OCI-LY7 (cell line): ENCODE data around the gene SLC2A4. TPM values are rescaled to one million over a fixed set of nuclear protein-coding genes. Genes with fewer than 3 reads are reported as not detected.

Source experiments
- BruUV-seq: library from RNA; stranded (reverse); fragments of 400-500 nt; replicated peaks from 2 replicates; lab custom pipeline; 2021; lab: Mats Ljungman, UMichigan
- CTCF ChIA-PET: fragments of 300-600 bp; sonication (Branson Sonifier 250); formaldehyde crosslinking; loops from one replicate; lab custom pipeline; 2022; ENCODE audit warnings: antibody characterized with exemption; ENCODE audit not compliant: unreplicated experiment; lab: Charles Lee
- POLR2A ChIA-PET: fragments of 300-600 bp; sonication (Branson Sonifier 250); formaldehyde crosslinking; loops from one replicate; lab custom pipeline; 2022; ENCODE audit warnings: antibody characterized with exemption; lab: Charles Lee
- DNase-seq: peaks from one replicate; pipeline ENCODE4 v3.0.0-alpha.2; 2015; ENCODE audit warnings: low spot score
- H2AFZ ChIP-seq: fragments of 200-600 bp; sonication (generic), shearing (Covaris generic); 2 replicates; pipeline ENCODE4 v1.6.1; 2014; ENCODE audit warnings: mild to moderate bottlenecking, antibody characterized with exemption, low read length, moderate library complexity
- H3K27ac ChIP-seq: fragments of 200-600 bp; sonication (generic); 2 replicates; pipeline ENCODE4 v1.5.1; 2014; ENCODE audit warnings: mixed run types, low read depth, mild to moderate bottlenecking, moderate library complexity, low read length, inconsistent platforms; ENCODE audit not compliant: poor library complexity, severe bottlenecking
- H3K36me3 ChIP-seq: fragments of 200-600 bp; sonication (generic); 2 replicates; pipeline ENCODE4 v1.6.1; 2014; ENCODE audit warnings: mild to moderate bottlenecking, antibody characterized with exemption, low read length, moderate library complexity, mixed read lengths; ENCODE audit not compliant: insufficient read depth
- H3K4me1 ChIP-seq: fragments of 200-600 bp; sonication (generic); 2 replicates; pipeline ENCODE4 v1.5.1; 2014; ENCODE audit warnings: mild to moderate bottlenecking, low read length; ENCODE audit not compliant: insufficient read depth, poor library complexity, severe bottlenecking
- H3K4me2 ChIP-seq: fragments of 200-600 bp; sonication (generic); 2 replicates; pipeline ENCODE4 v1.6.1; 2014; ENCODE audit warnings: mild to moderate bottlenecking, low read length
- H3K4me3 ChIP-seq: fragments of 200-600 bp; sonication (generic); 2 replicates; pipeline ENCODE4 v1.5.1; 2014; ENCODE audit warnings: mild to moderate bottlenecking, low read depth, low read length; ENCODE audit not compliant: poor library complexity, severe bottlenecking
- H3K79me2 ChIP-seq: fragments of 200-600 bp; sonication (generic); 2 replicates; pipeline ENCODE4 v1.6.1; 2016; ENCODE audit warnings: low read depth, mild to moderate bottlenecking, low read length, moderate library complexity, mixed read lengths; ENCODE audit not compliant: insufficient read depth
- H3K9me2 ChIP-seq: fragments of 200-600 bp; sonication (generic); 2 replicates; pipeline ENCODE4 v1.6.1; 2016; ENCODE audit warnings: mild to moderate bottlenecking, low read length, mixed read lengths; ENCODE audit not compliant: insufficient read depth
- H3K9me3 ChIP-seq: fragments of 200-600 bp; sonication (generic); 2 replicates; pipeline ENCODE4 v1.6.1; 2014; ENCODE audit warnings: mild to moderate bottlenecking, mixed run types, low read length, mixed read lengths
- H4K20me1 ChIP-seq: fragments of 200-600 bp; sonication (generic); 2 replicates; pipeline ENCODE4 v1.6.1; 2014; ENCODE audit warnings: mild to moderate bottlenecking, antibody characterized with exemption, low read length, moderate library complexity, mixed read lengths; ENCODE audit not compliant: insufficient read depth
- CTCF ChIP-seq: fragments of 200-600 bp; sonication (generic); conservative IDR thresholded peaks from 2 replicates; pipeline ENCODE4 v1.5.1; 2014; ENCODE audit warnings: mild to moderate bottlenecking, antibody characterized with exemption, low read length, moderate library complexity, mixed read lengths
- EZH2phosphoT487 ChIP-seq: fragments of 200-600 bp; sonication (generic); IDR thresholded peaks from 2 replicates; pipeline ENCODE4 v1.6.1; 2018; ENCODE audit warnings: low read depth, borderline replicate concordance, mild to moderate bottlenecking, mixed run types, antibody characterized with exemption, low read length, moderate library complexity, mixed read lengths
- intact Hi-C: fragments of 100-400 bp; cut with micrococcal nuclease; formaldehyde crosslinking; loops from one replicate; pipeline ENCODE4 v1.10.0; 2022; ENCODE audit not compliant: unreplicated experiment
- total RNA-seq, 2 experiments: library from RNA; depleted of rRNA in 1 of 2; stranded (reverse); fragments of >200 nt in 1 of 2; shearing (Covaris generic) in 1 of 2; gene quantifications; 2 replicates each; pipeline ENCODE4 v1.2.3, GENCODE V29; 2014 to 2022

SLC2A4 gene
- total RNA-seq, 2 experiments from 2014 or later, result 0.61 to 0.63 TPM

- CTCF ChIA-PET, result interaction anchor here (0.5 to 0.8 kb wide), 2 partner anchors 13 to 42 kb away, joined by 3 read pairs; no protein-coding TSS in a partner anchor
- no TSS peak for BruUV-seq
- POLR2A ChIA-PET, result interaction anchor here (1.8 kb wide), 1 partner anchor 11 kb away, joined by 5 read pairs; the partner anchor contains the start of gene SLC2A4
- Histone ChIP-seq H3K9me2 (no peaks in the 10 kb centered on the region), H3K9me3 (no peaks in the 10 kb centered on the region), H2AFZ (no peak overlapping the region), H3K27ac (no peak overlapping the region), H3K36me3 (no peaks in the 10 kb centered on the region), H3K4me3 (no peak overlapping the region), H3K79me2 (no peaks in the 10 kb centered on the region), H4K20me1 (no peaks in the 10 kb centered on the region), H3K4me1 (peaks cover 35% of the 10 kb centered on the region), H3K4me2 (no peak overlapping the region)
- DNase-seq, result no peak
- TF ChIP-seq CTCF, result no peak
- no peak for TF ChIP-seq EZH2phosphoT487
- intact Hi-C loops, result no loop called here
Measured at GRCh38 chr17:7292194-7292593, 10.7 kb downstream of the SLC2A4 start.

GRCh38 chr17:7292729-7293128 is 11.2 kb downstream of the SLC2A4 start:
- H3K9me3 ChIP-seq, result no peaks in the 10 kb centered on the region
- intact Hi-C loops, result no loop called here
- DNase-seq, result no peak
- H3K9me2 ChIP-seq, result no peaks in the 10 kb centered on the region
- ChIA-PET CTCF (interaction anchor here (0.5 kb wide), 1 partner anchor 13 kb away, joined by 3 read pairs; no protein-coding TSS in a partner anchor), POLR2A (interaction anchor here (1.8 kb wide), 1 partner anchor 12 kb away, joined by 5 read pairs; the partner anchor contains the start of gene SLC2A4)
- H2AFZ ChIP-seq, result no peak overlapping the region
- peaks cover 35% of the 10 kb centered on the region for H3K4me1 ChIP-seq
- H4K20me1 ChIP-seq, result no peaks in the 10 kb centered on the region
- no peak overlapping the region for H3K27ac ChIP-seq
- H3K36me3 ChIP-seq, result no peaks in the 10 kb centered on the region
- H3K4me3 ChIP-seq, result no peak overlapping the region
- H3K4me2 ChIP-seq, result no peak overlapping the region
- no TSS peak for BruUV-seq
- no peaks in the 10 kb centered on the region for H3K79me2 ChIP-seq
- TF ChIP-seq EZH2phosphoT487 (no peak), CTCF (no peak)

- Histone ChIP-seq H3K27ac (no peak overlapping the region), H3K79me2 (no peaks in the 10 kb centered on the region), H3K9me2 (no peaks in the 10 kb centered on the region), H3K4me2 (no peak overlapping the region), H3K4me1 (peaks cover 35% of the 10 kb centered on the region), H3K9me3 (no peaks in the 10 kb centered on the region), H3K4me3 (no peak overlapping the region), H3K36me3 (no peaks in the 10 kb centered on the region), H4K20me1 (no peaks in the 10 kb centered on the region), H2AFZ (no peak overlapping the region)
- TF ChIP-seq CTCF (no peak), EZH2phosphoT487 (no peak)
- no TSS peak for BruUV-seq
- intact Hi-C loops, result no loop called here
- CTCF ChIA-PET, result no interaction called here
- POLR2A ChIA-PET, result no interaction called here
- no peak for DNase-seq
Measured at GRCh38 chr17:7293159-7293558, 11.6 kb downstream of the SLC2A4 start.
